Activated CD4-positive, alpha-beta T cell treated with anti-CD3 and anti-CD28 coated beads for 36 hours (primary cell): Measurements from ENCODE around the gene CD46. TPM values are rescaled to one million over a fixed set of nuclear protein-coding genes. Genes with fewer than 3 reads are reported as not detected.

Experiments
- ATAC-seq: fragments of 200-7000 bp; cut with Tn5 transposase; one replicate; pipeline ENCODE4 v1.10.0; 2021; ENCODE audit warnings: mild to moderate bottlenecking, moderate library complexity
- CTCF ChIA-PET: fragments of 350-600 bp; sonication (Branson Sonifier 250); formaldehyde crosslinking; loops from one replicate; lab custom pipeline; 2021; ENCODE audit warnings: antibody characterized with exemption; lab: Charles Lee
- POLR2A ChIA-PET: fragments of 350-600 bp; sonication (Branson Sonifier 250); formaldehyde crosslinking; loops from one replicate; lab custom pipeline; 2021; ENCODE audit warnings: antibody characterized with exemption, inconsistent platforms; lab: Charles Lee
- DNase-seq: peaks from one replicate; pipeline ENCODE4 v3.0.0-alpha.2; 2020
- H3K27ac Mint-ChIP-seq: one replicate; pipeline ENCODE4 v1.8.0; 2021; ENCODE audit warnings: mixed read lengths
- H3K27me3 Mint-ChIP-seq: one replicate; pipeline ENCODE4 v1.8.0; 2021; ENCODE audit warnings: mixed read lengths
- H3K36me3 Mint-ChIP-seq: one replicate; pipeline ENCODE4 v1.8.0; 2021; ENCODE audit warnings: low read depth, mixed read lengths
- H3K4me1 Mint-ChIP-seq: one replicate; pipeline ENCODE4 v1.8.0; 2021; ENCODE audit warnings: mixed read lengths
- H3K4me3 Mint-ChIP-seq: one replicate; pipeline ENCODE4 v1.8.0; 2021; ENCODE audit warnings: mild to moderate bottlenecking, moderate library complexity, mixed read lengths
- H3K9me3 Mint-ChIP-seq: one replicate; pipeline ENCODE4 v1.8.0; 2021; ENCODE audit warnings: low read depth, mixed read lengths
- intact Hi-C, 2 experiments: fragments of 100-400 bp; cut with DNase I in 1 of 2; cut with micrococcal nuclease in 1 of 2; formaldehyde crosslinking; loops; one replicate each; pipeline versions ENCODE4 v1.14.2 to v1.15.1; 2022 to 2024; cut with DNase I, micrococcal nuclease
- total RNA-seq, 2 experiments: library from RNA; stranded (reverse); gene quantifications; one replicate each; pipeline ENCODE4 v1.2.3, GENCODE V29; 2021

The CD46 gene
- total RNA-seq, 2 experiments from 2014 or later: 92.2 to 92.7 TPM

DNA sequence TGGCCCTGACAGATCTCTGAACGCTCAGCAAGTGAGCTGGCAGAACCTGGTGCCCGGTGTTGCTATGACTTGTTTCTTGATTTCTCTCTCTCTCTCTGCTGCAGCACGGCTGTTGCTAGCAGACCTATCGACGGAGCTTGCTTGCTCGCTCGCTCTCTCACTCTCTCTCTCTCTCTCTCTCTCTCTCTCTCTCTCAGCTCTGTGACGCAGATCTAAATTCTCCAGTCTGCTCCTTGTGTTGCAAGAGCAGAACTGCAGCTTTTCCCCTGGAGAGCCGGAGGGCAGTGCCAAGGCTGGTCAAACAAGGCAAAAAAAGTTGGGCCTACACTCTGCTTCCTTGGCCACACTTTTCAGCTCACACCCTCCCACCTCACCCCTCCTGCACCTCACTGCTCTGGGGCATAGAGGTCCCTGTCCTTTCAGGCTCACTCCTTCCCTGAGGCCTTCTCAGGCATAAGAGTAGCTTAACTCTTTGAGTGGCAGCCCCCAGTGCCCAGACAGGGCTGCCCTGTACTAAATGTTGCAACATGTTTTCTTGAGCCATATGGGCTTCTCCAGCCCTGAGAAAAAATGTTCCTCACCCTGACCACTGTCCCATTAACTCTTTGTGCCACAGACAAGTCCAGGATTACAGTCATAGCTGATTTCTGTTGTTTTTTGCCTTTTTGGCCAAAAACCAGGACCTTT, 72.2 kb downstream of the CD46 start:
- ChIA-PET CTCF (interaction anchor here (0.7 to 11.2 kb wide), 14 partner anchors 8 to 965 kb away, joined by 3 to 297 read pairs (median 4); no protein-coding TSS in a partner anchor), POLR2A (interaction anchor here (0.6 to 2.7 kb wide), 8 partner anchors 9 to 1930 kb away, joined by 3 to 19 read pairs (median 4); no protein-coding TSS in a partner anchor)
- intact Hi-C loops: loop anchor here (1.0 to 10.0 kb wide), 8 partner anchors 8 to 1931 kb away; partner anchors contain the start of genes TRAF3IP3 (in 2 of the 2) and CD46 (in 1 of the 2)
- H3K27me3 Mint-ChIP-seq: no peaks in the 10 kb centered on the region
- DNase-seq (peak; percentile 91), ATAC-seq (peak; percentile 72)
- peaks cover 92% of the 10 kb centered on the region for H3K4me1 Mint-ChIP-seq
- no peaks in the 10 kb centered on the region for H3K9me3 Mint-ChIP-seq
- peak overlapping the region; percentile 85 for H3K4me3 Mint-ChIP-seq
- H3K36me3 Mint-ChIP-seq: peaks cover 33% of the 10 kb centered on the region
- peak overlapping the region; percentile 94 for H3K27ac Mint-ChIP-seq

- Mint-ChIP-seq H3K9me3 (no peaks in the 10 kb centered on the region), H3K27ac (peak overlapping the region; percentile 94), H3K36me3 (peaks cover 28% of the 10 kb centered on the region), H3K4me3 (peak overlapping the region; percentile 85), H3K4me1 (peaks cover 94% of the 10 kb centered on the region), H3K27me3 (no peaks in the 10 kb centered on the region)
- ATAC-seq (no peak), DNase-seq (no peak)
- POLR2A ChIA-PET: interaction anchor here (1.2 to 2.7 kb wide), 2 partner anchors 24 to 28 kb away, joined by 4 to 17 read pairs; no protein-coding TSS in a partner anchor
- CTCF ChIA-PET: interaction anchor here (1.0 to 11.2 kb wide), 6 partner anchors 9 to 138 kb away, joined by 4 to 297 read pairs (median 9); no protein-coding TSS in a partner anchor
- intact Hi-C loops: loop anchor here (1.0 to 10.0 kb wide), 9 partner anchors 7 to 1930 kb away; partner anchors contain the start of genes TRAF3IP3 (in 2 of the 2), CD46 (in 1 of the 2) and CD55 (in 1 of the 2)
These were observed 73.0 kb downstream of the CD46 start for GRCh38 chr1:207824691-207825408.

DNA sequence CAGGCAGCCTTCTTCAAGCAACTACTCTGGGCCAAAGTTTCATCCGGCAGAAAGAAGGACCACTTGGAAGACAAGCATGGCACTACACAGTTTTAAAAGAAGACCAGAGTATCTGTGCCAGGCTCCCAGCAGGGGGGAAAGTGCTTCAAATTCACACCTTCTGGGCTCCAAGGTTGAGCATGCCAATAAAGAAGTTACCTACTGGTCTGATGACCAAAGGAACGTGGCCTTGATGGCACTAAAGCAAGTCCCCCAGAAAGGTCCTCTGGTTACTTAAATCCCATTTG, 73.5 kb downstream of the CD46 start:
- DNase-seq (no peak), ATAC-seq (no peak)
- peak overlapping the region; percentile 85 for H3K4me3 Mint-ChIP-seq
- intact Hi-C loops: loop anchor here (1.0 to 10.0 kb wide), 8 partner anchors 9 to 1929 kb away; partner anchors contain the start of genes TRAF3IP3 (in 2 of the 2), CD46 (in 1 of the 2) and CD55 (in 1 of the 2)
- H3K27me3 Mint-ChIP-seq: no peaks in the 10 kb centered on the region
- peaks cover 28% of the 10 kb centered on the region for H3K36me3 Mint-ChIP-seq
- POLR2A ChIA-PET: interaction anchor here (1.0 to 2.1 kb wide), 4 partner anchors 14 to 59 kb away, joined by 4 to 8 read pairs (median 4); no protein-coding TSS in a partner anchor
- H3K27ac Mint-ChIP-seq: peak overlapping the region; percentile 94
- CTCF ChIA-PET: interaction anchor here (1.0 to 11.2 kb wide), 6 partner anchors 14 to 138 kb away, joined by 3 to 297 read pairs (median 6); no protein-coding TSS in a partner anchor
- peaks cover 94% of the 10 kb centered on the region for H3K4me1 Mint-ChIP-seq
- H3K9me3 Mint-ChIP-seq: no peaks in the 10 kb centered on the region

GRCh38 chr1:207825719-207826556, 74.1 kb downstream of the CD46 start:
- H3K27ac Mint-ChIP-seq: peak overlapping the region; percentile 94
- ATAC-seq (peak; percentile 80), DNase-seq (peak; percentile 94)
- no peaks in the 10 kb centered on the region for H3K9me3 Mint-ChIP-seq
- H3K4me3 Mint-ChIP-seq: peak overlapping the region; percentile 85
- ChIA-PET POLR2A (interaction anchor here (0.6 to 2.1 kb wide), 7 partner anchors 13 to 1081 kb away, joined by 3 to 8 read pairs (median 4); no protein-coding TSS in a partner anchor), CTCF (interaction anchor here (0.7 to 11.2 kb wide), 8 partner anchors 15 to 137 kb away, joined by 3 to 297 read pairs (median 6); no protein-coding TSS in a partner anchor)
- H3K27me3 Mint-ChIP-seq: no peaks in the 10 kb centered on the region
- H3K4me1 Mint-ChIP-seq: peaks cover 95% of the 10 kb centered on the region
- intact Hi-C loops: loop anchor here (1.0 to 10.0 kb wide), 13 partner anchors 10 to 1929 kb away; partner anchors contain the start of genes CD46 (in 2 of the 2), TRAF3IP3 (in 2 of the 2), CD55 (in 1 of the 2) and YOD1 (in 1 of the 2)
- H3K36me3 Mint-ChIP-seq: peaks cover 31% of the 10 kb centered on the region

- H3K4me1 Mint-ChIP-seq: peaks cover 95% of the 10 kb centered on the region
- H3K4me3 Mint-ChIP-seq: peak overlapping the region; percentile 85
- no peak for ATAC-seq
- DNase-seq: no peak
- intact Hi-C loops: loop anchor here (1.0 to 10.0 kb wide), 12 partner anchors 21 to 1928 kb away; partner anchors contain the start of genes TRAF3IP3 (in 2 of the 2), CD46 (in 1 of the 2), CD55 (in 1 of the 2) and YOD1 (in 1 of the 2)
- ChIA-PET POLR2A (interaction anchor here (0.6 to 2.1 kb wide), 7 partner anchors 12 to 1082 kb away, joined by 3 to 8 read pairs (median 4); no protein-coding TSS in a partner anchor), CTCF (interaction anchor here (0.6 to 11.2 kb wide), 17 partner anchors 12 to 305 kb away, joined by 3 to 297 read pairs (median 4); no protein-coding TSS in a partner anchor)
- H3K36me3 Mint-ChIP-seq: peaks cover 31% of the 10 kb centered on the region
- H3K27ac Mint-ChIP-seq: peak overlapping the region; percentile 94
- H3K9me3 Mint-ChIP-seq: no peaks in the 10 kb centered on the region
- H3K27me3 Mint-ChIP-seq: no peaks in the 10 kb centered on the region
These were observed 75.0 kb downstream of the CD46 start for GRCh38 chr1:207826557-207827487.

DNA sequence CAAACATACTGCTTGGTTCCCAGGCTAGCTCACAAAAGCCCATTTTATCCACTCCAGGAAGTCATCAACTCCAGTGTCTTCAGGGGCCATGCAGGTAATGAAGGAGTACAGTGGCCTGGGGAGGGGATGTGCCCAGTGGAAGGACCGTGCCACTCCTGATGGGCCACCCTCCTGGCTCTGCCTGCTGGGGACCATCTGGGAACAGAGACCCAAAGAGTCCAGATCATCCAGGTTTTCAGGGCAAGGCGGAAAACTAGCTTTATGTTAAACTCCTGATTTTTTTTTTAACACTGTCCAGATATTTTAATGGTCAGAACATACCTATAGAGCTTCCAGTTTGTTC, 75.6 kb downstream of the CD46 start:
- Mint-ChIP-seq H3K27ac (peak overlapping the region; percentile 94), H3K4me1 (peaks cover 95% of the 10 kb centered on the region), H3K36me3 (peaks cover 25% of the 10 kb centered on the region), H3K27me3 (no peaks in the 10 kb centered on the region), H3K4me3 (no peak overlapping the region), H3K9me3 (no peaks in the 10 kb centered on the region)
- DNase-seq (no peak), ATAC-seq (no peak)
- ChIA-PET POLR2A (interaction anchor here (2.1 kb wide), 1 partner anchor 41 kb away, joined by 8 read pairs; no protein-coding TSS in a partner anchor), CTCF (interaction anchor here (0.6 to 11.2 kb wide), 14 partner anchors 11 to 304 kb away, joined by 3 to 297 read pairs (median 4); no protein-coding TSS in a partner anchor)
- intact Hi-C loops: loop anchor here (2.0 to 10.0 kb wide), 8 partner anchors 75 to 1927 kb away; partner anchors contain the start of genes TRAF3IP3 (in 2 of the 2), CD46 (in 1 of the 2), CD55 (in 1 of the 2) and YOD1 (in 1 of the 2)

DNA sequence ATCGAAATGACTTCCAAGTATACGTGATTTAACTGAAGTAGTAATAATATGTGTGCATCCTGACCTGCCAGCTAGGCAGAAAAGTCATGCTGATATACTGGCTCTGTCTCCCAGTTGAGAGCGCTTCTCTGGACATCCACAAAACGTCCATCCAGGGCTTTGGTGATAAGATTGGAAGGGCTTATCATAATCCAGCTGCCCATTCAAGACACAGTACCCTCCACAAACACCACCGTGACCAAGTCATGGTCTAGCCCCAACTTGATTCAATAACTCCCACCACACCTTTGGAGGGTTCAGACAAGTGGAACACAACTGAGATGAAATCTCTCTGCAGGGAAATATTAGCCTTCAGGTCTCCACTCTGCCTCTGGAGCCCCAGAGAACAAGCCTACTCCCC, 76.2 kb downstream of the CD46 start:
- Mint-ChIP-seq H3K27ac (peak overlapping the region; percentile 45), H3K9me3 (no peaks in the 10 kb centered on the region), H3K4me3 (no peak overlapping the region), H3K36me3 (peaks cover 20% of the 10 kb centered on the region), H3K4me1 (peaks cover 95% of the 10 kb centered on the region), H3K27me3 (no peaks in the 10 kb centered on the region)
- DNase-seq: no peak
- no peak for ATAC-seq
- CTCF ChIA-PET: interaction anchor here (0.9 to 11.2 kb wide), 8 partner anchors 20 to 170 kb away, joined by 3 to 297 read pairs (median 4); no protein-coding TSS in a partner anchor
- intact Hi-C loops: loop anchor here (1.0 to 10.0 kb wide), 8 partner anchors 36 to 1927 kb away; partner anchors contain the start of genes TRAF3IP3 (in 2 of the 2) and CD55 (in 1 of the 2)
- POLR2A ChIA-PET: no interaction called here

- ChIA-PET CTCF (interaction anchor here (1.0 to 11.2 kb wide), 15 partner anchors 10 to 135 kb away, joined by 3 to 297 read pairs (median 5); partner anchors contain the start of gene CD34), POLR2A (no interaction called here)
- H3K4me1 Mint-ChIP-seq: peaks cover 97% of the 10 kb centered on the region
- no peaks in the 10 kb centered on the region for H3K27me3 Mint-ChIP-seq
- peak overlapping the region; percentile 45 for H3K27ac Mint-ChIP-seq
- H3K36me3 Mint-ChIP-seq: peaks cover 20% of the 10 kb centered on the region
- peak; percentile 78 for DNase-seq
- no peak overlapping the region for H3K4me3 Mint-ChIP-seq
- no peaks in the 10 kb centered on the region for H3K9me3 Mint-ChIP-seq
- ATAC-seq: no peak
- intact Hi-C loops: loop anchor here (1.0 to 10.0 kb wide), 8 partner anchors 36 to 1926 kb away; partner anchors contain the start of genes TRAF3IP3 (in 2 of the 2) and CD55 (in 1 of the 2)
These were observed 76.8 kb downstream of the CD46 start for GRCh38 chr1:207828485-207829158.
